Fibroblast of lung (primary cell): ENCODE results near the gene EPB42.

Source experiments
- EZH2 ChIP-seq: IDR thresholded peaks from 2 replicates; pipeline ENCODE4 v1.5.1; 2012; ENCODE audit warnings: low read length, control low read depth, mild to moderate bottlenecking; ENCODE audit errors: missing control alignments
- TF ChIP-seq, protein P1 (sequence below), 2 donors: IDR thresholded peaks in 1 of 2; conservative IDR thresholded peaks in 1 of 2; 1 replicate in 1 of 2; 2 replicates in 1 of 2; pipeline ENCODE4 v1.5.1; 2011 to 2012; ENCODE audit warnings: low read length in 2 of 2, control low read depth in 1 of 2, inconsistent platforms in 1 of 2, low read depth in 1 of 2, mild to moderate bottlenecking in 1 of 2

DNA sequence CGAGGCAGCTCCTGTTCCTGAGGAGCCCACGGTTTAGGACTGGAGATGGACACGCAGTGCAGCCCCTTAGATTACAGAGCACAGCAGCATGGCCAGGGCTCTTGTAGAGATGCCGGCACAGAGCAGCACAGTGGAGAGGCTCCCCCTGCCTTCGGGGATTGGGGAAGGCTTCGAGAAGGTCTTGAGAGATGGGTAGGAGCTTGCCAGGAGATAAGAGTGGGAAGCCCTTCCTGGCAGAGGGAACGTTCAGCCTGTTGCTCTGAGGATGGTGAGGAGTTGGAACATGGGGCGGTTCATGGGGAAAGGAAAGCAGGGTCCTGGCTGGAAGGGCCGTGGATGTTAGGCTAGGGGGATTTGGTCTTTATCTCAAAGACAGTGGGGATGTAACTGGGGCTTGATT, 10.0 kb downstream of the EPB42 start:
- TF ChIP-seq, protein P1, sequence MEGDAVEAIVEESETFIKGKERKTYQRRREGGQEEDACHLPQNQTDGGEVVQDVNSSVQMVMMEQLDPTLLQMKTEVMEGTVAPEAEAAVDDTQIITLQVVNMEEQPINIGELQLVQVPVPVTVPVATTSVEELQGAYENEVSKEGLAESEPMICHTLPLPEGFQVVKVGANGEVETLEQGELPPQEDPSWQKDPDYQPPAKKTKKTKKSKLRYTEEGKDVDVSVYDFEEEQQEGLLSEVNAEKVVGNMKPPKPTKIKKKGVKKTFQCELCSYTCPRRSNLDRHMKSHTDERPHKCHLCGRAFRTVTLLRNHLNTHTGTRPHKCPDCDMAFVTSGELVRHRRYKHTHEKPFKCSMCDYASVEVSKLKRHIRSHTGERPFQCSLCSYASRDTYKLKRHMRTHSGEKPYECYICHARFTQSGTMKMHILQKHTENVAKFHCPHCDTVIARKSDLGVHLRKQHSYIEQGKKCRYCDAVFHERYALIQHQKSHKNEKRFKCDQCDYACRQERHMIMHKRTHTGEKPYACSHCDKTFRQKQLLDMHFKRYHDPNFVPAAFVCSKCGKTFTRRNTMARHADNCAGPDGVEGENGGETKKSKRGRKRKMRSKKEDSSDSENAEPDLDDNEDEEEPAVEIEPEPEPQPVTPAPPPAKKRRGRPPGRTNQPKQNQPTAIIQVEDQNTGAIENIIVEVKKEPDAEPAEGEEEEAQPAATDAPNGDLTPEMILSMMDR (conservative IDR thresholded peaks at IDR 0.05 in 1 of 2, IDR thresholded peaks at IDR 0.05 in 1 of 2; ENCODE audit: low read depth in 1 of 2, low read length in 2 of 2): no peak
- TF ChIP-seq EZH2: no peak
